WTC11 (cell line): ENCODE measurements around the gene FOXS1. TPM values are rescaled to one million over a fixed set of nuclear protein-coding genes. Genes with fewer than 3 reads are reported as not detected.

Experiments used
- ATAC-seq: fragments of 200-7000 bp; cut with Tn5 transposase; 2 replicates; pipeline ENCODE4 v1.10.0; 2021; ENCODE audit warnings: mild to moderate bottlenecking, moderate library complexity
- CTCF ChIA-PET: fragments of 300-600 bp; sonication (Branson Sonifier 250); formaldehyde crosslinking; loops from one replicate; lab custom pipeline; 2021; ENCODE audit warnings: antibody characterized with exemption; lab: Charles Lee
- POLR2A ChIA-PET: fragments of 350-600 bp; sonication (Branson Sonifier 250); formaldehyde crosslinking; loops from one replicate; lab custom pipeline; 2021; ENCODE audit warnings: antibody characterized with exemption; lab: Charles Lee
- DNase-seq: peaks from one replicate; pipeline ENCODE4 v3.0.0; 2021; ENCODE audit warnings: low spot score
- H3K27ac Mint-ChIP-seq: 2 replicates; pipeline ENCODE4 v1.8.0; 2021; ENCODE audit warnings: mixed read lengths
- H3K27me3 Mint-ChIP-seq: 2 replicates; pipeline ENCODE4 v1.8.0; 2021; ENCODE audit warnings: low read depth, mild to moderate bottlenecking, moderate library complexity, mixed read lengths
- H3K36me3 Mint-ChIP-seq: 2 replicates; pipeline ENCODE4 v1.8.0; 2021; ENCODE audit warnings: mixed read lengths
- H3K4me1 Mint-ChIP-seq: 2 replicates; pipeline ENCODE4 v1.8.0; 2022; ENCODE audit warnings: mixed read lengths
- H3K4me3 Mint-ChIP-seq: 2 replicates; pipeline ENCODE4 v1.8.0; 2021; ENCODE audit warnings: mild to moderate bottlenecking, moderate library complexity, mixed read lengths
- H3K9me3 Mint-ChIP-seq: 2 replicates; pipeline ENCODE4 v1.8.0; 2021; ENCODE audit warnings: mixed read lengths
- ESRRA ChIP-seq: sonication (generic); formaldehyde crosslinking; IDR thresholded peaks from 2 replicates; pipeline ENCODE4 v1.8.1; 2022; ENCODE audit warnings: mild to moderate bottlenecking, missing genetic modification reagents, borderline replicate concordance
- IRF2 ChIP-seq: sonication (generic); formaldehyde crosslinking; IDR thresholded peaks from 2 replicates; pipeline ENCODE4 v1.8.0; 2022; ENCODE audit warnings: low read depth, missing genetic modification reagents, borderline replicate concordance
- JAZF1 ChIP-seq: fragments of 250-450 bp; sonication (Bioruptor Pico); IDR thresholded peaks from 2 replicates; pipeline ENCODE4 v1.9.0; 2021; ENCODE audit warnings: moderate library complexity, mild to moderate bottlenecking, inconsistent platforms
- TEAD4 ChIP-seq: sonication (generic); formaldehyde crosslinking; IDR thresholded peaks from 2 replicates; pipeline ENCODE4 v1.8.0; 2022; ENCODE audit warnings: mild to moderate bottlenecking, missing genetic modification reagents
- total RNA-seq: library from RNA; stranded (reverse); gene quantifications from 3 replicates; pipeline ENCODE4 v1.2.3, GENCODE V29; 2021
- TF ChIP-seq, protein P1 (sequence below): sonication (generic); formaldehyde crosslinking; IDR thresholded peaks from 2 replicates; pipeline ENCODE4 v1.8.1; 2023; ENCODE audit warnings: mild to moderate bottlenecking, missing genetic modification reagents, moderate library complexity
- TF ChIP-seq, protein P2 (sequence below): sonication (generic); formaldehyde crosslinking; IDR thresholded peaks from 2 replicates; pipeline ENCODE4 v1.8.0; 2022; ENCODE audit warnings: mild to moderate bottlenecking, missing genetic modification reagents
- TF ChIP-seq, protein P3 (sequence below): sonication (generic); formaldehyde crosslinking; conservative IDR thresholded peaks from 2 replicates; pipeline ENCODE4 v1.8.1; 2023; ENCODE audit warnings: mild to moderate bottlenecking, low read depth, missing genetic modification reagents, moderate library complexity
- TF ChIP-seq, protein P4 (sequence below): fragments of 250-450 bp; sonication (Bioruptor Pico); conservative IDR thresholded peaks from 2 replicates; pipeline ENCODE4 v1.9.0; 2021; ENCODE audit warnings: mild to moderate bottlenecking
- TF ChIP-seq, protein P5 (sequence below): sonication (generic); formaldehyde crosslinking; IDR thresholded peaks from 2 replicates; pipeline ENCODE4 v1.8.0; 2023; ENCODE audit warnings: missing genetic modification reagents, mild to moderate bottlenecking, borderline replicate concordance
- TF ChIP-seq, protein P6 (sequence below): sonication (generic); formaldehyde crosslinking; IDR thresholded peaks from 2 replicates; pipeline ENCODE4 v1.8.1; 2023; ENCODE audit warnings: mild to moderate bottlenecking, missing genetic modification reagents, moderate library complexity

Gene FOXS1
- total RNA-seq, 1 experiment from 2014 or later: not detected

DNA sequence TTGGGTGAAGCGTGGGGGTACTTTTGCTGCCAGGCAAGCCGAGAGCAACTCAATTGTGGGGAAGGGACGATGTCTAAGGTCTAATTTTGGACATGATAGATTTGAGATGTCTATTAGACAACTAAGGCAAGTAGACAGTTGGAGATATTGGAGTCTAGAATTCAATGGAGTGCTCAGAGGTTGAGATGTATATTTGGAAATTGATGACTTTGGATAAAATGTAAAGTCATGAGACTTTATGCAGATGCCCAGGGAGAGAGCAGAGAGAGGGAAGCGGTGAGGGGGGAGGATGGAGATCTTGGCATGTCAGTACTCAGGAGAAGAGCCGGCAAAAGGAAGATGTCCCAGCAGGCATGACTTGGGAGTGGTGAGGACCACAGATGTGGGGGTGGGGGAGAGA lies 19.3 kb downstream of the FOXS1 start (continued):
- TF ChIP-seq, protein P1, sequence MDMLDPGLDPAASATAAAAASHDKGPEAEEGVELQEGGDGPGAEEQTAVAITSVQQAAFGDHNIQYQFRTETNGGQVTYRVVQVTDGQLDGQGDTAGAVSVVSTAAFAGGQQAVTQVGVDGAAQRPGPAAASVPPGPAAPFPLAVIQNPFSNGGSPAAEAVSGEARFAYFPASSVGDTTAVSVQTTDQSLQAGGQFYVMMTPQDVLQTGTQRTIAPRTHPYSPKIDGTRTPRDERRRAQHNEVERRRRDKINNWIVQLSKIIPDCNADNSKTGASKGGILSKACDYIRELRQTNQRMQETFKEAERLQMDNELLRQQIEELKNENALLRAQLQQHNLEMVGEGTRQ (CRISPR knock-in tag): no peak
- TF ChIP-seq, protein P2, sequence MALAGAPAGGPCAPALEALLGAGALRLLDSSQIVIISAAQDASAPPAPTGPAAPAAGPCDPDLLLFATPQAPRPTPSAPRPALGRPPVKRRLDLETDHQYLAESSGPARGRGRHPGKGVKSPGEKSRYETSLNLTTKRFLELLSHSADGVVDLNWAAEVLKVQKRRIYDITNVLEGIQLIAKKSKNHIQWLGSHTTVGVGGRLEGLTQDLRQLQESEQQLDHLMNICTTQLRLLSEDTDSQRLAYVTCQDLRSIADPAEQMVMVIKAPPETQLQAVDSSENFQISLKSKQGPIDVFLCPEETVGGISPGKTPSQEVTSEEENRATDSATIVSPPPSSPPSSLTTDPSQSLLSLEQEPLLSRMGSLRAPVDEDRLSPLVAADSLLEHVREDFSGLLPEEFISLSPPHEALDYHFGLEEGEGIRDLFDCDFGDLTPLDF (CRISPR knock-in tag): no peak

DNA sequence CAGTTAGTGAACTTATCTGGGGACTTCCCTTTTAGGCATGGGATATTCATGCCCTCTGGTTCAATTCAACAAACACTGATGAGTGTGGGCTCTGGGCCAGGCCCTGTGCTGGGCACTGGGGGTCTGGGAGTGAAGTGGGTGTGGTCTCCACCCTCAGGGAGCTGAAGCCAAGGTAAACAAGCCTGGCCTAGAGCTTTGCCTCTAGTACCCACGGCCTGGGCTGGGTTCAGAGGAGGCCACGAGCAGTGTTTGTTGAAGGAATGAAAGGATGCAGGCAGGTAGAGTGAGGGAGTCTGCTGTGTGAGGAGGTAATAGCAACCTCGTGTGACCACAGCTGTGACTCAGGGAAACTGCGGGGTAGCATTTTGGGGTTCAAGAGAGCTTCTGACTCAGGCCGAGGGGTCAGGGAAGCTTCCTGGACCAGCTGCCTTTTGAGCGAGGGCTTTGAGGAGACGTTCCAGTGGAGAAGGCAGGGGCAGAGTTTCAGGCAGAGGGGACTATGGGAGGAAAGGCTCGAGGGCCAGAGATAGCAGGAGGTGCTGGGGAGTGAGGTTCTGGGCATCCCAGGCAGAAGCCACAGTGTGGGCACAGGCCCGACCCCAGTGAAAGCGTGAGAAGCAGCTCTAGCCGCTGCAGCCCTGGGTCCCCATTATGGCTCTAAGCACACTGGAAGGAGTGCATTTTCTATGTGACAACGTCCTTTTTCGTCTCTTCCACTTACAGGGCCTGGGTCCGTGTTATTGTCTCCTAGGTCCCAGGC lies 20.7 kb downstream of the FOXS1 start:
- H3K27ac Mint-ChIP-seq: no peak overlapping the region
- TF ChIP-seq JAZF1 (no peak), ESRRA (CRISPR knock-in tag) (no peak), TEAD4 (CRISPR knock-in tag) (no peak), IRF2 (CRISPR knock-in tag) (no peak)
- TF ChIP-seq, protein P3, sequence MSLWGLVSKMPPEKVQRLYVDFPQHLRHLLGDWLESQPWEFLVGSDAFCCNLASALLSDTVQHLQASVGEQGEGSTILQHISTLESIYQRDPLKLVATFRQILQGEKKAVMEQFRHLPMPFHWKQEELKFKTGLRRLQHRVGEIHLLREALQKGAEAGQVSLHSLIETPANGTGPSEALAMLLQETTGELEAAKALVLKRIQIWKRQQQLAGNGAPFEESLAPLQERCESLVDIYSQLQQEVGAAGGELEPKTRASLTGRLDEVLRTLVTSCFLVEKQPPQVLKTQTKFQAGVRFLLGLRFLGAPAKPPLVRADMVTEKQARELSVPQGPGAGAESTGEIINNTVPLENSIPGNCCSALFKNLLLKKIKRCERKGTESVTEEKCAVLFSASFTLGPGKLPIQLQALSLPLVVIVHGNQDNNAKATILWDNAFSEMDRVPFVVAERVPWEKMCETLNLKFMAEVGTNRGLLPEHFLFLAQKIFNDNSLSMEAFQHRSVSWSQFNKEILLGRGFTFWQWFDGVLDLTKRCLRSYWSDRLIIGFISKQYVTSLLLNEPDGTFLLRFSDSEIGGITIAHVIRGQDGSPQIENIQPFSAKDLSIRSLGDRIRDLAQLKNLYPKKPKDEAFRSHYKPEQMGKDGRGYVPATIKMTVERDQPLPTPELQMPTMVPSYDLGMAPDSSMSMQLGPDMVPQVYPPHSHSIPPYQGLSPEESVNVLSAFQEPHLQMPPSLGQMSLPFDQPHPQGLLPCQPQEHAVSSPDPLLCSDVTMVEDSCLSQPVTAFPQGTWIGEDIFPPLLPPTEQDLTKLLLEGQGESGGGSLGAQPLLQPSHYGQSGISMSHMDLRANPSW (CRISPR knock-in tag): no peak
- TF ChIP-seq, protein P4, sequence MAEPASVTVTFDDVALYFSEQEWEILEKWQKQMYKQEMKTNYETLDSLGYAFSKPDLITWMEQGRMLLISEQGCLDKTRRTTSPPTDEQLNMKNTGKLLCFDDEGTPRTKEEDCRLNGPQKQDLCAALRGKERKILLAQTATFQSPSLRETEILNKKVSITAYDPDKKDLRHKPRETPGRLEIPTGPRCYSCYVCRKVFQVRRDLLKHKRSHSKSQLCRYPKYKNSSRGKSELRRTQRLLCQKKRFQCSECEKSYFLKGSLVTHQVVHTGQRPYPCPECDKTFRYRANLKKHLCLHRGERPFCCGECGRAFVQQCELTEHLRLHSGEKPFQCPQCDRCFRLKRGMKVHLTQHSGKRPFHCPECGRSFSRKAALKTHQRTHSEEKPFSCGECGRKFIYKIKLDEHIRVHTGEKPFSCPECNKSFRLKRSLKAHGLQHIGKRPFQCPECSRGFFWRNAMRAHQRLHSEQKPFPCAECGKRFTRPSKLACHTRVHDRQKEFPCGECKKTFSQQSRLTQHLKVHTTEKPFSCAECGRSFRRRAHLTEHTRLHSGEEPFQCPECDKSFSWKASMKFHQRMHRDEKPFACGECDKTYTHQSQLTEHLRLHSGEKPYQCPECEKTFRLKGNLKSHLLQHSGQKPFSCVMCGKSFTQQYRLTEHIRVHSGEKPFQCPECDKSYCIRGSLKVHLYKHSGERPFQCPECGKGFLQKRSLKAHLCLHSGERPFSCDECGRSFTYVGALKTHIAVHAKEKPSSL (CRISPR knock-in tag): no peak
- TF ChIP-seq, protein P5, sequence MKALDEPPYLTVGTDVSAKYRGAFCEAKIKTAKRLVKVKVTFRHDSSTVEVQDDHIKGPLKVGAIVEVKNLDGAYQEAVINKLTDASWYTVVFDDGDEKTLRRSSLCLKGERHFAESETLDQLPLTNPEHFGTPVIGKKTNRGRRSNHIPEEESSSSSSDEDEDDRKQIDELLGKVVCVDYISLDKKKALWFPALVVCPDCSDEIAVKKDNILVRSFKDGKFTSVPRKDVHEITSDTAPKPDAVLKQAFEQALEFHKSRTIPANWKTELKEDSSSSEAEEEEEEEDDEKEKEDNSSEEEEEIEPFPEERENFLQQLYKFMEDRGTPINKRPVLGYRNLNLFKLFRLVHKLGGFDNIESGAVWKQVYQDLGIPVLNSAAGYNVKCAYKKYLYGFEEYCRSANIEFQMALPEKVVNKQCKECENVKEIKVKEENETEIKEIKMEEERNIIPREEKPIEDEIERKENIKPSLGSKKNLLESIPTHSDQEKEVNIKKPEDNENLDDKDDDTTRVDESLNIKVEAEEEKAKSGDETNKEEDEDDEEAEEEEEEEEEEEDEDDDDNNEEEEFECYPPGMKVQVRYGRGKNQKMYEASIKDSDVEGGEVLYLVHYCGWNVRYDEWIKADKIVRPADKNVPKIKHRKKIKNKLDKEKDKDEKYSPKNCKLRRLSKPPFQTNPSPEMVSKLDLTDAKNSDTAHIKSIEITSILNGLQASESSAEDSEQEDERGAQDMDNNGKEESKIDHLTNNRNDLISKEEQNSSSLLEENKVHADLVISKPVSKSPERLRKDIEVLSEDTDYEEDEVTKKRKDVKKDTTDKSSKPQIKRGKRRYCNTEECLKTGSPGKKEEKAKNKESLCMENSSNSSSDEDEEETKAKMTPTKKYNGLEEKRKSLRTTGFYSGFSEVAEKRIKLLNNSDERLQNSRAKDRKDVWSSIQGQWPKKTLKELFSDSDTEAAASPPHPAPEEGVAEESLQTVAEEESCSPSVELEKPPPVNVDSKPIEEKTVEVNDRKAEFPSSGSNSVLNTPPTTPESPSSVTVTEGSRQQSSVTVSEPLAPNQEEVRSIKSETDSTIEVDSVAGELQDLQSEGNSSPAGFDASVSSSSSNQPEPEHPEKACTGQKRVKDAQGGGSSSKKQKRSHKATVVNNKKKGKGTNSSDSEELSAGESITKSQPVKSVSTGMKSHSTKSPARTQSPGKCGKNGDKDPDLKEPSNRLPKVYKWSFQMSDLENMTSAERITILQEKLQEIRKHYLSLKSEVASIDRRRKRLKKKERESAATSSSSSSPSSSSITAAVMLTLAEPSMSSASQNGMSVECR (CRISPR knock-in tag): no peak
- TF ChIP-seq, protein P6, sequence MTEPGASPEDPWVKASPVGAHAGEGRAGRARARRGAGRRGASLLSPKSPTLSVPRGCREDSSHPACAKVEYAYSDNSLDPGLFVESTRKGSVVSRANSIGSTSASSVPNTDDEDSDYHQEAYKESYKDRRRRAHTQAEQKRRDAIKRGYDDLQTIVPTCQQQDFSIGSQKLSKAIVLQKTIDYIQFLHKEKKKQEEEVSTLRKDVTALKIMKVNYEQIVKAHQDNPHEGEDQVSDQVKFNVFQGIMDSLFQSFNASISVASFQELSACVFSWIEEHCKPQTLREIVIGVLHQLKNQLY (CRISPR knock-in tag): no peak

More for the DNA sequence above, 20.7 kb downstream of the FOXS1 start:
- Mint-ChIP-seq H3K36me3 (no peaks in the 10 kb centered on the region), H3K9me3 (no peaks in the 10 kb centered on the region), H3K4me3 (no peak overlapping the region), H3K27me3 (no peaks in the 10 kb centered on the region), H3K4me1 (peaks cover 7% of the 10 kb centered on the region; the same call in 1 of the 2 replicates)
- ChIA-PET POLR2A (interaction anchor here (0.6 kb wide), 1 partner anchor 248 kb away, joined by 8 read pairs; no protein-coding TSS in a partner anchor), CTCF (interaction anchor here (1.0 to 5.1 kb wide), 8 partner anchors 9 to 193 kb away, joined by 3 to 33 read pairs (median 14); partner anchors contain the start of genes FOXS1 and PDRG1)
- no peak for DNase-seq
- no peak for ATAC-seq
